Heart left ventricle (tissue), 16 donors: ENCODE results near the gene FNDC3B. TPM values are rescaled to one million over a fixed set of nuclear protein-coding genes. Genes with fewer than 3 reads are reported as not detected.
A peak's percentile ranks its signal among the peaks of the same experiment; 100 is the strongest.

Experiments
- ATAC-seq, 4 donors: fragments of 200-7000 bp; cut with Tn5 transposase; one replicate each; pipeline ENCODE4 v1.9.1; 2020 to 2022; ENCODE audit warnings: moderate library complexity in 4 of 4, mild to moderate bottlenecking in 3 of 4, moderate number of reproducible peaks in 1 of 4
- DNase-seq, 5 donors: peaks; one replicate each; pipeline ENCODE4 v3.0.0-alpha.2; 2020
- H3K27ac ChIP-seq, 12 donors: fragments of 200-600 bp; sonication (generic) in 4 of 12; one replicate each; pipeline versions ENCODE4 v1.5.0 to v1.8.0; 2016 to 2022; ENCODE audit warnings: mild to moderate bottlenecking in 2 of 12
- H3K27me3 ChIP-seq, 9 donors: fragments of 200-600 bp; sonication (generic) in 2 of 9; one replicate each; pipeline versions ENCODE4 v1.5.1 to v1.8.0; 2016 to 2022; ENCODE audit warnings: mild to moderate bottlenecking in 3 of 9
- H3K36me3 ChIP-seq, 9 donors: fragments of 200-600 bp; sonication (generic) in 2 of 9; one replicate each; pipeline versions ENCODE4 v1.5.0 to v1.8.0; 2018 to 2022; ENCODE audit warnings: mild to moderate bottlenecking in 2 of 9
- H3K4me1 ChIP-seq, 12 donors: fragments of 200-600 bp; sonication (generic) in 4 of 12; one replicate each; pipeline versions ENCODE4 v1.5.0 to v1.8.0; 2016 to 2022; ENCODE audit warnings: mild to moderate bottlenecking in 3 of 12
- H3K4me3 ChIP-seq, 12 donors: fragments of 200-600 bp; sonication (generic) in 4 of 12; one replicate each; pipeline versions ENCODE4 v1.5.0 to v1.8.0; 2017 to 2022; ENCODE audit warnings: mild to moderate bottlenecking in 9 of 12, moderate library complexity in 4 of 12
- H3K9me3 ChIP-seq, 12 donors: fragments of 200-600 bp; sonication (generic) in 4 of 12; one replicate each; pipeline versions ENCODE4 v1.5.0 to v1.8.0; 2016 to 2022; ENCODE audit warnings: mild to moderate bottlenecking in 1 of 12
- CTCF ChIP-seq, 12 donors: fragments of 200-600 bp; sonication (generic) in 4 of 12; IDR thresholded peaks; one replicate each; pipeline versions ENCODE4 v1.5.0 to v1.8.0; 2018 to 2022; ENCODE audit warnings: antibody characterized with exemption in 12 of 12, mild to moderate bottlenecking in 5 of 12
- POLR2A ChIP-seq, 2 donors: fragments of 450-650 bp; IDR thresholded peaks; one replicate each; pipeline ENCODE4 v1.6.1; 2017; ENCODE audit warnings: antibody characterized with exemption in 2 of 2, mild to moderate bottlenecking in 2 of 2, moderate library complexity in 2 of 2
- WGBS, 4 donors: extraction: QIAGEN DNeasy Blood & Tissue Kit in 2 of 4; methylation state at CpG; one replicate each; pipeline versions ENCODE4 v1.1.5 to v1.1.7; 2013 to 2018; 5-methylcytosine and 5-hydroxymethylcytosine counted together
- intact Hi-C, 10 donors: fragments of 100-400 bp; cut with DNase I; formaldehyde crosslinking; loops; one replicate each; pipeline versions ENCODE4 v1.11.1 to v1.14.2; 2022
- polyA plus RNA-seq, 2 donors: library from polyadenylated mRNA; stranded (reverse); fragments of 200-250 nt; gene quantifications; one replicate each; pipeline ENCODE4 v1.2.3, GENCODE V29; 2013
- total RNA-seq, 9 donors: library from RNA; depleted of rRNA in 2 of 9; stranded (reverse); fragments of >200 nt in 2 of 9; fragmentation: NEBNext Ultra II Directional in 3 of 9; extraction: Animal tissue kit (Norgen Biotek cat#: 25700) in 3 of 9; gene quantifications; one replicate each; pipeline versions ENCODE4 v1.1.0 to v1.2.4, GENCODE V29; 2016 to 2023
- donor health status: ischemic (EF 13 %, LVEDD 7.1; RV severe dilation, severe dysfunction).
- donor health status: healthy with polysubstance abuse.
- donor health status: DM: no; HTN: yes; CAD: no.
- donor health status: DM: no; HTN: no; CAD: no.
- donor health status: ischemic (EF 25% LVEDD 6.9; RV normal size, moderate dysfunction).
- donor health status: ischemic (EF 25% LVEDD 5.7; RV mildly dilated, moderate dysfunction).
- donor health status: healthy.
- donor health status: DM: yes; HTN: yes; CAD: no.
- donor health status: ischemic (EF 35%, LVEDD 5.7; RV mildly dilated, moderate dysfunction).
- donor health status: nonischemic (EF 11% LVEDD 7.7; RV severe dilation, severe dysfunction).
- donor health status: DM: yes; HTN: yes; CAD: no.
- donor health status: PGD.
- donor health status: ischemic (EF 29% LVEDD 5.4; RV normal size, mild dysfunction).
- donor health status: nonischemic (EF 23%, LVEDD 6.1; RV moderate dilation, normal function).

The FNDC3B gene
- total and polyA plus RNA-seq, 11 donors, result 9.4 to 113 (median 68.2) TPM

DNA sequence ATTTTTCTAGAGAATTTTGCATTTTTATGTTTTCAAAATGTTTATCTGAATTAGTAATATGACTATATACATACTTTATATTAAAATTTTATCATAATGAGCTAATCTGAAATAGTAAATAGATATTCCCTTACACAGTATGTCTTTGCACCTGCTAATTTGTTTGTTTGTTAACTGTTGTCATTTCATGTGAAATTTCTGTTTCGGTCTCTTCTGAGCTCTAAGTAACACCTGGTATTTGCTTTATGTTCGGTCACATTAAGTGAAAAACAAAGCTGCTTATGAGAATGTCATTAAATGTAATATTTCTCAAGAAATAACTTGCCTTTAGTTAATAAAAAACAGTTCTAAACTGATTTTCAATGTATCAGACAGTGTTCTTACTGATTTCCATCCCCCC, 61.1 kb downstream of the FNDC3B start:
- WGBS, 4 donors, result 93 to 96% (median 95%) methylated on average over 2 of the region's 2 CpGs
- peaks cover 13 to 100% (median 93%) of the 10 kb centered on the region in 12 donors for H3K4me1 ChIP-seq
- ATAC-seq (no peak), DNase-seq (no peak)
- no peak overlapping the region for H3K4me3 ChIP-seq
- H3K9me3 ChIP-seq, result no peaks in the 10 kb centered on the region
- H3K36me3 ChIP-seq, result no peaks in the 10 kb centered on the region
- TF ChIP-seq POLR2A (IDR thresholded peaks at IDR 0.05), result no peak
- TF ChIP-seq CTCF (IDR thresholded peaks at IDR 0.05), result no peak
- no peak overlapping the region for H3K27ac ChIP-seq
- H3K27me3 ChIP-seq, result no peaks in the 10 kb centered on the region
- intact Hi-C loops, result loop anchor here in 1 of 10 donors (5.0 kb wide), 1 partner anchor 37 kb away; no protein-coding TSS in a partner anchor

- WGBS, 4 donors, result 37 to 49% (median 48%) methylated on average over 3 of the region's 3 CpGs
- no peaks in the 10 kb centered on the region for H3K27me3 ChIP-seq
- H3K4me1 ChIP-seq, result peaks cover 11 to 100% (median 90%) of the 10 kb centered on the region in 12 donors
- no peak overlapping the region for H3K4me3 ChIP-seq
- TF ChIP-seq CTCF (IDR thresholded peaks at IDR 0.05), result no peak
- TF ChIP-seq POLR2A (IDR thresholded peaks at IDR 0.05), result no peak
- no peaks in the 10 kb centered on the region for H3K36me3 ChIP-seq
- ATAC-seq (no peak), DNase-seq (no peak)
- intact Hi-C loops, result loop anchor here in 1 of 10 donors (5.0 kb wide), 1 partner anchor 36 kb away; no protein-coding TSS in a partner anchor
- peak overlapping the region in 1 of 12 donors; percentile 28 for H3K27ac ChIP-seq
- H3K9me3 ChIP-seq, result no peaks in the 10 kb centered on the region
These were observed 61.7 kb downstream of the FNDC3B start for GRCh38 chr3:172101107-172101506.

DNA sequence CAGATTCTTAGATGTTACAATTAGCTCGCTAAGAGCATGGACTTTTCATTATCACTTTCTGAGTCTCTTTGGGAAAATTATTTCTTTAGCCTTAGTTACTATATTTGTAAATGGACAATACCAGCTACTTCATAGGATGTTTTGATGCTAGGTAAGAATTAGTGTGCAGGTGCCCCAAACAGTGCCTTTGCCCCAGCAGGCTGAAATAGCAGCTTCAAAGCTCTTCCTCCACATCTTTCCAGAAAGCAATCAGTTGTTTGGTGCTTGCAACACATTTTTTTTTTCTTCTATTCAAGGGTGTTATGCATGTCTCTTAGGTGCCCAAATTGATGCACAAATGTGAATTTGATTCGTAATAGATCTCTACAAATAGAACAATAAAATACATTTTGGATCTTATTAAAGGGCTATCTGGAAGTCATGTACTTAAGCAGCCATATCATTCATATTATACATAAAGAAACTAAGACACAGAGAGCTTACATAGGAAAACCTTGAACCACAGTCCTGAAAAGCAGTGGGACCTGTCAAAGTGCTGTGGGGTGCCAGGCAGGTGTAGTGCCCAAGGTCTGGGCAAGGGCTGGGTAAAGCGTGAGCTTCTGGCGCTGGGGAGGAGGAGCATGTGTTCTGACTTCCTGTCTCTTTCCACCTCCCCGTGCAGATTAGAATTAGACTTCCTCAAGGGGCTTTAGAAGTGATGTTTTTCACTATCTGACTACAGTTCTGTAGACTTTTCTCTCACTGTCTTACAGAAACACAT, 62.9 kb downstream of the FNDC3B start:
- peaks cover 9 to 100% (median 87%) of the 10 kb centered on the region in 12 donors for H3K4me1 ChIP-seq
- WGBS, 4 donors, result 48 to 62% (median 60%) methylated on average over 5 of the region's 5 CpGs
- ATAC-seq, result peak in 1 of 4 donors; percentile 30
- no peaks in the 10 kb centered on the region for H3K36me3 ChIP-seq
- DNase-seq, result no peak
- H3K27me3 ChIP-seq, result no peaks in the 10 kb centered on the region
- intact Hi-C loops, result loop anchor here in 1 of 10 donors (5.0 kb wide), 1 partner anchor 35 kb away; no protein-coding TSS in a partner anchor
- H3K4me3 ChIP-seq, result peak overlapping the region in 1 of 12 donors; percentile 6
- H3K9me3 ChIP-seq, result no peaks in the 10 kb centered on the region
- H3K27ac ChIP-seq, result peak overlapping the region in 1 of 12 donors; percentile 45
- TF ChIP-seq POLR2A (IDR thresholded peaks at IDR 0.05) (no peak), CTCF (IDR thresholded peaks at IDR 0.05) (no peak)

DNA sequence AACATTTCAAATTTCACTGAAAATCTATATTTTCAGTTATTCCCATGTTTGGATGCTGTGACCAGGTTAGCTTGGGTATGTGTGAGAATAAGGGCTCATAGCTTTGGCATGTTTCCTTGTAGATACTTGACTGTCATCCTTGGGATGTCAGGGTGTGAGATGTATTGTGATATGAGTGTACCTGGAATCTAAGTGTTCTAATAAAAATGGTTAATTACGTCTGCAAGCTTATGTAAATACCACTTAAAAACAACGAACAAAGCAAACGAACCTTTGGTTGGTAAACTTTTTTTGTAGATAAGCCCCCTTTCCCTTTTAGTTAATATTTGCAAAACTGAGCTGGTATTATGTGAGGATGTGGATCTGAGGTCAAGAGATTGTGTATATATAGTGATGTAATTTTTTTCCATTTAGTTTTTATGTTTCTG, 63.5 kb downstream of the FNDC3B start:
- TF ChIP-seq POLR2A (IDR thresholded peaks at IDR 0.05) (no peak), CTCF (IDR thresholded peaks at IDR 0.05) (no peak)
- Histone ChIP-seq H3K4me1 (peaks cover 9 to 100% (median 87%) of the 10 kb centered on the region in 12 donors), H3K27me3 (no peaks in the 10 kb centered on the region), H3K4me3 (no peak overlapping the region), H3K36me3 (no peaks in the 10 kb centered on the region), H3K9me3 (no peaks in the 10 kb centered on the region), H3K27ac (peak overlapping the region in 1 of 12 donors; percentile 45)
- no peak for DNase-seq
- ATAC-seq, result no peak
- intact Hi-C loops, result loop anchor here in 1 of 10 donors (5.0 kb wide), 1 partner anchor 34 kb away; no protein-coding TSS in a partner anchor
- 65 to 74% (median 71%) methylated on average over 3 of the region's 3 CpGs for WGBS, 4 donors
